ENCODE data around the gene GNLY. TPM values are rescaled to one million over a fixed set of nuclear protein-coding genes. Genes with fewer than 3 reads are reported as not detected.

GNLY gene
- total RNA-seq, 1 donor from 2014 or later, result not detected

- peaks cover 26% of the 10 kb centered on the region for H3K4me1 Mint-ChIP-seq (ENCODE audit: low read depth, unreplicated experiment)
- no peaks in the 10 kb centered on the region for H4K20me1 ChIP-seq (ENCODE audit: insufficient read depth, low read length)
- H3K9me3 ChIP-seq (ENCODE audit: insufficient read depth, low read depth, low read length), result no peaks in the 10 kb centered on the region
- no peak overlapping the region for H3K4me2 ChIP-seq (ENCODE audit: low read length)
- no peak overlapping the region for H3K4me3 ChIP-seq (ENCODE audit: insufficient read depth, low read depth, low read length)
- no peak overlapping the region for H3K9ac ChIP-seq (ENCODE audit: low read length)
- TF ChIP-seq CTCF (IDR thresholded peaks at IDR 0.05; ENCODE audit: insufficient read depth, low read depth, low read length) (no peak), EZH2 (IDR thresholded peaks at IDR 0.05; ENCODE audit: insufficient read depth, low read length) (no peak)
- FAIRE-seq (no peak), DNase-seq (ENCODE audit: low read depth) (no peak)
- H2AFZ ChIP-seq (ENCODE audit: low read depth, low read length), result no peak overlapping the region
- H3K4me3 Mint-ChIP-seq (ENCODE audit: unreplicated experiment), result no peak overlapping the region
- H3K4me1 ChIP-seq (ENCODE audit: insufficient read depth, low read length), result peaks cover 26% of the 10 kb centered on the region
- H3K27ac ChIP-seq (ENCODE audit: low read depth, low read length), result no peak overlapping the region
- H3K27me3 Mint-ChIP-seq (ENCODE audit: low read depth, unreplicated experiment), result peaks cover 2% of the 10 kb centered on the region
- no peaks in the 10 kb centered on the region for H3K36me3 Mint-ChIP-seq (ENCODE audit: low read depth, unreplicated experiment)
- no peak overlapping the region for H3K27ac Mint-ChIP-seq (ENCODE audit: unreplicated experiment)
- H3K9me3 Mint-ChIP-seq (ENCODE audit: unreplicated experiment), result no peaks in the 10 kb centered on the region
- peaks cover 3% of the 10 kb centered on the region for H3K27me3 ChIP-seq (ENCODE audit: insufficient read depth, low read length)
- H3K36me3 ChIP-seq (ENCODE audit: insufficient read depth, low read length), result no peaks in the 10 kb centered on the region
- no peaks in the 10 kb centered on the region for H3K79me2 ChIP-seq (ENCODE audit: insufficient read depth, low read length)
Measured at GRCh38 chr2:85703329-85703728, 9.2 kb downstream of the GNLY start.

- no peaks in the 10 kb centered on the region for H4K20me1 ChIP-seq (ENCODE audit: insufficient read depth, low read length)
- H3K4me2 ChIP-seq (ENCODE audit: low read length), result no peak overlapping the region
- Mint-ChIP-seq H3K27ac (ENCODE audit: unreplicated experiment) (peak overlapping the region; percentile 62), H3K36me3 (ENCODE audit: low read depth, unreplicated experiment) (no peaks in the 10 kb centered on the region), H3K4me3 (ENCODE audit: unreplicated experiment) (no peak overlapping the region), H3K4me1 (ENCODE audit: low read depth, unreplicated experiment) (peaks cover 26% of the 10 kb centered on the region), H3K9me3 (ENCODE audit: unreplicated experiment) (no peaks in the 10 kb centered on the region), H3K27me3 (ENCODE audit: low read depth, unreplicated experiment) (peaks cover 6% of the 10 kb centered on the region)
- TF ChIP-seq CTCF (IDR thresholded peaks at IDR 0.05; ENCODE audit: insufficient read depth, low read depth, low read length) (no peak), EZH2 (IDR thresholded peaks at IDR 0.05; ENCODE audit: insufficient read depth, low read length) (no peak)
- H3K27me3 ChIP-seq (ENCODE audit: insufficient read depth, low read length), result peaks cover 5% of the 10 kb centered on the region
- FAIRE-seq (no peak), DNase-seq (ENCODE audit: low read depth) (no peak)
- no peaks in the 10 kb centered on the region for H3K79me2 ChIP-seq (ENCODE audit: insufficient read depth, low read length)
- no peaks in the 10 kb centered on the region for H3K9me3 ChIP-seq (ENCODE audit: insufficient read depth, low read depth, low read length)
- no peak overlapping the region for H2AFZ ChIP-seq (ENCODE audit: low read depth, low read length)
- H3K9ac ChIP-seq (ENCODE audit: low read length), result no peak overlapping the region
- H3K27ac ChIP-seq (ENCODE audit: low read depth, low read length), result no peak overlapping the region
- peaks cover 26% of the 10 kb centered on the region for H3K4me1 ChIP-seq (ENCODE audit: insufficient read depth, low read length)
- no peaks in the 10 kb centered on the region for H3K36me3 ChIP-seq (ENCODE audit: insufficient read depth, low read length)
- no peak overlapping the region for H3K4me3 ChIP-seq (ENCODE audit: insufficient read depth, low read depth, low read length)
Measured at GRCh38 chr2:85704038-85704437, 9.9 kb downstream of the GNLY start.

GRCh38 chr2:85704800-85705679, 10.9 kb downstream of the GNLY start:
- H3K4me1 ChIP-seq (ENCODE audit: insufficient read depth, low read length), result peaks cover 26% of the 10 kb centered on the region
- Mint-ChIP-seq H3K27me3 (ENCODE audit: low read depth, unreplicated experiment) (peaks cover 12% of the 10 kb centered on the region), H3K9me3 (ENCODE audit: unreplicated experiment) (no peaks in the 10 kb centered on the region), H3K4me3 (ENCODE audit: unreplicated experiment) (no peak overlapping the region), H3K27ac (ENCODE audit: unreplicated experiment) (peak overlapping the region; percentile 87), H3K4me1 (ENCODE audit: low read depth, unreplicated experiment) (peaks cover 26% of the 10 kb centered on the region), H3K36me3 (ENCODE audit: low read depth, unreplicated experiment) (no peaks in the 10 kb centered on the region)
- H4K20me1 ChIP-seq (ENCODE audit: insufficient read depth, low read length), result no peaks in the 10 kb centered on the region
- TF ChIP-seq EZH2 (IDR thresholded peaks at IDR 0.05; ENCODE audit: insufficient read depth, low read length), result no peak
- no peak for TF ChIP-seq CTCF (IDR thresholded peaks at IDR 0.05; ENCODE audit: insufficient read depth, low read depth, low read length)
- no peak overlapping the region for H3K4me3 ChIP-seq (ENCODE audit: insufficient read depth, low read depth, low read length)
- H2AFZ ChIP-seq (ENCODE audit: low read depth, low read length), result peak overlapping the region; percentile 15
- H3K36me3 ChIP-seq (ENCODE audit: insufficient read depth, low read length), result no peaks in the 10 kb centered on the region
- H3K27ac ChIP-seq (ENCODE audit: low read depth, low read length), result peak overlapping the region; percentile 17
- peak overlapping the region; percentile 45 for H3K4me2 ChIP-seq (ENCODE audit: low read length)
- H3K9ac ChIP-seq (ENCODE audit: low read length), result no peak overlapping the region
- FAIRE-seq (no peak), DNase-seq (ENCODE audit: low read depth) (peak; percentile 44)
- no peaks in the 10 kb centered on the region for H3K9me3 ChIP-seq (ENCODE audit: insufficient read depth, low read depth, low read length)
- H3K27me3 ChIP-seq (ENCODE audit: insufficient read depth, low read length), result peaks cover 8% of the 10 kb centered on the region
- H3K79me2 ChIP-seq (ENCODE audit: insufficient read depth, low read length), result no peaks in the 10 kb centered on the region

Data from astrocyte (in vitro differentiated cells and primary cell).